Omental fat pad (tissue), 4 donors: ENCODE results near the gene VIM. TPM values are rescaled to one million over a fixed set of nuclear protein-coding genes. Genes with fewer than 3 reads are reported as not detected.
"Not testable (repeated sequence)": the region's sequence is repeated elsewhere in the genome, so short reads cannot be mapped to it uniquely, and the experiment has no call there.

Experiments used
- ATAC-seq: fragments of 150-250 bp; one replicate; pipeline ENCODE4 v1.9.1; 2016; ENCODE audit warnings: mild to moderate bottlenecking, moderate library complexity; ENCODE audit not compliant: low FRiP score
- DNase-seq: peaks from one replicate; pipeline ENCODE4 v3.0.0-alpha.2; 2019; ENCODE audit warnings: low spot score
- CTCF ChIP-seq, 3 donors: fragments of 450-650 bp; IDR thresholded peaks; one replicate each; pipeline ENCODE4 v1.5.1; 2016 to 2017; ENCODE audit warnings: antibody characterized with exemption in 3 of 3, mild to moderate bottlenecking in 3 of 3, moderate library complexity in 2 of 3
- total RNA-seq, 4 donors: library from RNA; depleted of rRNA; stranded (reverse); fragments of >200 nt; gene quantifications; one replicate each; pipeline ENCODE4 v1.1.0, GENCODE V29; 2016

Gene VIM
- total RNA-seq, 4 donors from 2014 or later = 3,307 to 6,426 (median 5,180) TPM

DNA sequence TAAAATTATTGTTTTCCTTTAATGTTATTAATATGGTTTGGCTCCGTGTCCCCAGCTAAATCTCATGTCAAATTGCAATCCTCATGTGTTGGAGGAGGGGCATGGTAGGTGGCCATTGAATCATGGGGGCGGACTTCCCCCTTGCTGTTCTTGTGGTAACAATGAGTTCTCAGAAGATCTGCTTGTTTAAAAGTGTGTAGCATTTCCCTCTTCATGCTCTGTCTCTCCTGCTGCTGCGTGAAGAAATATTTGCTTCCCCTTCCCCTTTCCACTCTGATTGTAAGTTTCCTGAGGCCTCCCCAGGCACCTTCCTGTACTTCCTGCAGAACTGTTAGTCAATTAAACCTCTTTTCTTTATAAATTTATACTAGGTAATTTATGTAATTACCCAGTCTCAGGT lies 27.5 kb downstream of the VIM start:
- no peak for DNase-seq
- no peak for TF ChIP-seq CTCF (IDR thresholded peaks at IDR 0.05)
- no peak for ATAC-seq

DNA sequence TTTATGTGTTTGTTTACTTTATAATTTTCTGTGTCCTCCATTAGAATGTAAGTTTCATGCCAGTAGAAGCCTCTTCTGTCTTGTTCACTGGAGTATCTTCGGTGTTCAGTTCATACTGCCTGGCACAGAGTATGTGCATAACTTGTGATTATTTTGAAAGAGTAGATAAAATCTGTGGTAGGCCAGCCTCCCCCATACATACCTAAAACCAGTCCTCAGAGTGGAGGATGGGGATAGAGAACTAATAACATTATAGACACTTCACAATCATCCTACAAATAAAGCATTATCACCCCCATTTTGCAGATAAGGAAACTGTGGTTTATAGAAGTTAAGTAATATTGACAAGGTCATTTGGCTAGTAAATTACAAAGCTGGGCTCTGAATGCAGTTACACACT lies 28.0 kb downstream of the VIM start:
- ATAC-seq (no peak), DNase-seq (no peak)
- TF ChIP-seq CTCF (IDR thresholded peaks at IDR 0.05) = no peak

DNA sequence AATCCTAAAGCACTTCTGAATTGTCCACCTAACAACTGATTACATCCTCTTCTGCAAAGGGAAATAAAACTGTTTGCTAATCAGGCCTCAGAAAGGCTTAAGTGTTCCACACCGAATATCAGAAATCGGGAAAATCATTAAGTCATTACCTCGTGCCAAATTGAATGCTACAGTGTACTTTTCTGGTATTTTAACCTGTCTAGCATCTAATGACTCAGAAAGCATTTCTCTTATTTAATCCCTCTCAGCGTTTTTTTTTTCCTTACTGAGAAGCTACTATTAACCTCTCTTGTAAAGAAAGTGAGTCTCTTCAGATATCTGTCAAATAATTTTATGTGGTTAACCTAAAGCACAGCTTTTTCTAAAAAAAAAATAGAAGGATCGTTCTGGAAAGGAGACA lies 28.6 kb downstream of the VIM start:
- no peak for TF ChIP-seq CTCF (IDR thresholded peaks at IDR 0.05)
- no peak for DNase-seq
- ATAC-seq = no peak

DNA sequence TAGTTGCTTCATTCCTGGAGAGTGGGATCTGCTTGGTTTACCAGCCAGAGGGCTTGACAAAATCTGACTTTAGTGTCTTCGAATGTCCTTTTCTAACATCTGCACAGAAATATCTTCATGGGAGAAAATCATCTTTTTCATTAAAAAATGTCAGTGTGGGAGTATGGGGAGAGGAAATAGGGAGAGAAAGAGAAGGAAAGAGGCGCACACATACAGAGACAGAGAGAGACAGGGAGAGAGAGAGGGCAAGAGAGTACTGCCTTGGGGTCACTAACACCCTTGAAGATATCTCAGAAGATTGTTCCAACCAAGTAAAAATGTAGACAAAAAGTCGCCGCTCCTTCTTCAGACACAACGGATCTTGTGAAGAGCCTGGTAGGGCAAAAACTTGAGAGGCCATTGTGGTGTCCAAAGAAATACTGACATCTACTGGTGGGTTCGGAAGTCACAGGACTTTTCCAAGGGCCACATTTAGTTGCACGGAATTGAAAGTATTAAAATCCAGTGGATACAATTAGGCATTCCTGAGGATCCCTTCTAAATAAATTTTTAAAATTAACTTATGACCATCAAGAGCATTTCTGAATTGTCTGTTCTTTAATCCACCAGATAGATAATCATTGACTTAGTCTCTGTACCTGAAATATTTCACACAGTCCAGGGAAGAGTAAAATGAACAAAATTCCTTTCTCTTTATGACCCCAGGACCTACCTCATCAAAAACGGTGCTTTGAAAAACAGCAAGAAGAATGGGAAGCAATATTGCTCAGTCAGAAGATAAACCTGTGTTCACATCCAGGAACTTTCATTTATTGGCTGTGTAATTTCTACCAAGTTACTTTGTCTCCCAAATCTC lies 29.7 kb downstream of the VIM start:
- DNase-seq (no peak), ATAC-seq (peak; percentile 85)
- TF ChIP-seq CTCF (IDR thresholded peaks at IDR 0.05) = peak in 2 of 3 donors; percentile 16 to 42

DNA sequence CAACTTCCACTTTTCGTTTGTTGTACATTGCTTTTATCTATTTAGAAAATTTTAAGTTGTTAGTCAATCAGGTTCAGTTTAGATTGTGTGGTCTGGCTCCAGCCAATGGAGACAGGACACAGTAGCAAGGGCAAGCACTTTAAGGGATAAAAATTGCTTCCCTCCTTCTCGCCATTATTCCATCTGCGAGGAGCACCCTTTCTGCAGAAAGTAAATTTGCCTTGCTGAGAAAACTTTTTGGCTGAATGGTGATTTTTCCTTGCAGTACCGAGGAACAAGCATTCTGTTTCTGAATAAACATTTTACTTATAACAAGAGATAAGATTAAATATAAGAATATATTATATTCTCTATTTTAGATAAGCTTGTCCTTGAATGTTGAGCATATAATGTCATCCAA lies 34.5 kb downstream of the VIM start:
- ATAC-seq (no peak), DNase-seq (no peak)
- no peak for TF ChIP-seq CTCF (IDR thresholded peaks at IDR 0.05)

GRCh38 chr10:17263580-17263979 lies 35.5 kb downstream of the VIM start:
- no peak for TF ChIP-seq CTCF (IDR thresholded peaks at IDR 0.05)
- DNase-seq (no peak), ATAC-seq (no peak)

DNA sequence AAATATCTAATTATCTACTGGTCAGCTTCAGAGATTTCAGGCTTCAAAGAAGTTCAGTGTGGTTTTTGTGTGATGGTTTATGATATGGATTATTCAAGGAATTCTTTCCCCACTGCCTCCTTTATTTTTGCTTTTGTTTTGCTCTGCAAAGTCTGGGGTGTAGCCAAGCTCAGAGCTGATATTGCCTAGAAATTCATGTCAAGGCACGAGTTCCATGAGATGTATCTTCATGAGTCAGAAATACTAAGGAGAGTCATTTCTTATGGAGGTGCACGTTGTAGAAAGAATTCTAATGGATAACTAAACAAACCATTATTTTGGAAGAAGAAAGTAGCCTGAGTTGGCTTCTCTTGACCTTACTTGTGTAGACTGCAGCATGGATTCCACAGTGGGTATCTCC lies 37.4 kb downstream of the VIM start:
- no peak for TF ChIP-seq CTCF (IDR thresholded peaks at IDR 0.05)
- ATAC-seq = no peak
- no peak for DNase-seq

GRCh38 chr10:17266549-17266948 lies 38.5 kb downstream of the VIM start:
- ATAC-seq = not testable (repeated sequence)

More at GRCh38 chr10:17266549-17266948, 38.5 kb downstream of the VIM start:
- not testable (repeated sequence) for DNase-seq
